Mucosa of descending colon (tissue), 3 donors: ENCODE results near the gene FOXI1. TPM values are rescaled to one million over a fixed set of nuclear protein-coding genes. Genes with fewer than 3 reads are reported as not detected.

ENCODE experiments used
- ATAC-seq: fragments of 200-7000 bp; cut with Tn5 transposase; one replicate; pipeline ENCODE4 v1.9.1; 2020; ENCODE audit warnings: mild to moderate bottlenecking, moderate library complexity
- DNase-seq, 3 donors: peaks; one replicate each; pipeline ENCODE4 v3.0.0-alpha.2; 2020
- H3K36me3 ChIP-seq: fragments of 200-600 bp; one replicate; pipeline ENCODE4 v1.8.0; 2021; ENCODE audit warnings: low read depth, mild to moderate bottlenecking
- H3K4me1 ChIP-seq: fragments of 200-600 bp; one replicate; pipeline ENCODE4 v1.8.0; 2021; ENCODE audit warnings: low read depth, mild to moderate bottlenecking
- H3K4me3 ChIP-seq: fragments of 200-600 bp; one replicate; pipeline ENCODE4 v1.8.0; 2021; ENCODE audit warnings: mild to moderate bottlenecking
- H3K9me3 ChIP-seq: fragments of 200-600 bp; one replicate; pipeline ENCODE4 v1.8.0; 2021; ENCODE audit warnings: mild to moderate bottlenecking
- CTCF ChIP-seq: fragments of 200-600 bp; IDR thresholded peaks from one replicate; pipeline ENCODE4 v1.8.0; 2022; ENCODE audit warnings: antibody characterized with exemption, mild to moderate bottlenecking
- intact Hi-C, 2 donors: fragments of 100-400 bp; cut with DNase I in 1 of 2; cut with micrococcal nuclease in 1 of 2; formaldehyde crosslinking; loops; one replicate each; pipeline versions ENCODE4 v1.11.0 to v1.11.1; 2022; cut with DNase I, micrococcal nuclease
- total RNA-seq, 3 donors: library from RNA; stranded (reverse); fragmentation: NEBNext Ultra II Directional in 2 of 3; extraction: Animal tissue kit (Norgen Biotek cat#: 25700) in 2 of 3; gene quantifications; one replicate each; pipeline versions ENCODE4 v1.2.1 to v1.2.4, GENCODE V29; 2021 to 2023
- donor health status: DM: no; HTN: no; CAD: no; lungs with moderate emphysema.
- donor health status: DM: no; HTN: no; CAD: no.
- donor health status: DM: no; HTN: yes; CAD: no.

The FOXI1 gene
- total RNA-seq, 3 donors from 2014 or later, result 0.80 TPM; not detected in 2

GRCh38 chr5:170104710-170105109 lies 987 bp upstream of the FOXI1 start:
- H3K9me3 ChIP-seq, result no peaks in the 10 kb centered on the region
- DNase-seq, result no peak
- no peaks in the 10 kb centered on the region for H3K36me3 ChIP-seq
- H3K4me3 ChIP-seq, result no peak overlapping the region
- TF ChIP-seq CTCF, result no peak
- intact Hi-C loops, result no loop called here
- no peak for ATAC-seq
- H3K4me1 ChIP-seq, result no peaks in the 10 kb centered on the region

GRCh38 chr5:170107674-170108073 lies 2.0 kb downstream of the FOXI1 start:
- H3K36me3 ChIP-seq, result no peaks in the 10 kb centered on the region
- intact Hi-C loops, result no loop called here
- no peak for TF ChIP-seq CTCF
- H3K9me3 ChIP-seq, result no peaks in the 10 kb centered on the region
- H3K4me3 ChIP-seq, result no peak overlapping the region
- no peak for ATAC-seq
- no peaks in the 10 kb centered on the region for H3K4me1 ChIP-seq
- no peak for DNase-seq

- Histone ChIP-seq H3K9me3 (no peaks in the 10 kb centered on the region), H3K4me1 (no peaks in the 10 kb centered on the region), H3K36me3 (no peaks in the 10 kb centered on the region), H3K4me3 (no peak overlapping the region)
- intact Hi-C loops, result no loop called here
- TF ChIP-seq CTCF, result no peak
- no peak for DNase-seq
- no peak for ATAC-seq
Observed at GRCh38 chr5:170108266-170108785, 2.6 kb downstream of the FOXI1 start.

- TF ChIP-seq CTCF, result no peak
- DNase-seq (no peak), ATAC-seq (no peak)
- no peaks in the 10 kb centered on the region for H3K9me3 ChIP-seq
- H3K36me3 ChIP-seq, result no peaks in the 10 kb centered on the region
- H3K4me1 ChIP-seq, result no peaks in the 10 kb centered on the region
- intact Hi-C loops, result no loop called here
- no peak overlapping the region for H3K4me3 ChIP-seq
Observed at GRCh38 chr5:170109059-170110031, 3.6 kb downstream of the FOXI1 start.

GRCh38 chr5:170110403-170111087 lies 4.8 kb downstream of the FOXI1 start:
- H3K4me1 ChIP-seq, result no peaks in the 10 kb centered on the region
- no peak for ATAC-seq
- no peaks in the 10 kb centered on the region for H3K9me3 ChIP-seq
- no peak overlapping the region for H3K4me3 ChIP-seq
- TF ChIP-seq CTCF, result no peak
- DNase-seq, result no peak
- H3K36me3 ChIP-seq, result no peaks in the 10 kb centered on the region
- intact Hi-C loops, result no loop called here
